BE2C (cell line): ENCODE measurements around the gene MGST2.

Source experiments
- DNase-seq: peaks from one replicate; pipeline ENCODE4 v3.0.0-alpha.2; 2020
- H3K27me3 ChIP-seq: fragments of 250-450 bp; sonication (Bioruptor Pico); 2 replicates; pipeline ENCODE4 v1.5.1; 2020; ENCODE audit warnings: mild to moderate bottlenecking
- H3K36me3 ChIP-seq: fragments of 250-450 bp; sonication (Bioruptor Pico); 2 replicates; pipeline ENCODE4 v1.5.1; 2020; ENCODE audit warnings: mild to moderate bottlenecking
- H3K4me1 ChIP-seq: fragments of 250-450 bp; sonication (Bioruptor Pico); 2 replicates; pipeline ENCODE4 v1.5.1; 2020
- H3K4me3 ChIP-seq: 2 replicates; pipeline ENCODE4 v1.5.1; 2011; ENCODE audit warnings: low read depth, low read length
- H3K9me3 ChIP-seq: fragments of 250-450 bp; sonication (Bioruptor Pico); 2 replicates; pipeline ENCODE4 v1.5.1; 2020
- TF ChIP-seq, protein P1 (sequence below): IDR thresholded peaks from 2 replicates; pipeline ENCODE4 v1.5.1; 2012; ENCODE audit warnings: mild to moderate bottlenecking, low read depth, low read length

Gene MGST2

DNA sequence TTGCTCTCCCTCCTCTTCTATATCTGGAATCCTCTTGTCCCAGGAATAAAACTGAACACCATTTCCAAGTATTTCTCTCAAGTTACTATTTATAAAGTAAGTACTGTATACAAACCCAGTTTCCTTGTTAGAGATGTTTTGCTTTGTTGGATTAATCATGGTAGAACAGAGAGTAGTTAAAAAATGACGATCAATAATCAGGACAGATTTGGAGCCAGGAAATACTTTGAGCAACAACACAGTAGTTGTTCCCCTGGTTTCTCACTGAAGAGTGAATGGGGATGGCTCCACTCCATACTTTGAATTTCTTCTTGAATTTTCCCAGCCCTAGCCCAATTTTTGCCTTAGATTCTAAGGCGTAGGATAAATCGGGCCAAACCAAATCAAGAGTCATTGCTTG, 21.4 kb downstream of the MGST2 start:
- H3K27me3 ChIP-seq = no peaks in the 10 kb centered on the region
- H3K36me3 ChIP-seq = no peaks in the 10 kb centered on the region; the same call in 1 of the 2 replicates
- peaks cover 6% of the 10 kb centered on the region; the same call in 1 of the 2 replicates for H3K4me1 ChIP-seq
- no peak for DNase-seq
- TF ChIP-seq, protein P1, sequence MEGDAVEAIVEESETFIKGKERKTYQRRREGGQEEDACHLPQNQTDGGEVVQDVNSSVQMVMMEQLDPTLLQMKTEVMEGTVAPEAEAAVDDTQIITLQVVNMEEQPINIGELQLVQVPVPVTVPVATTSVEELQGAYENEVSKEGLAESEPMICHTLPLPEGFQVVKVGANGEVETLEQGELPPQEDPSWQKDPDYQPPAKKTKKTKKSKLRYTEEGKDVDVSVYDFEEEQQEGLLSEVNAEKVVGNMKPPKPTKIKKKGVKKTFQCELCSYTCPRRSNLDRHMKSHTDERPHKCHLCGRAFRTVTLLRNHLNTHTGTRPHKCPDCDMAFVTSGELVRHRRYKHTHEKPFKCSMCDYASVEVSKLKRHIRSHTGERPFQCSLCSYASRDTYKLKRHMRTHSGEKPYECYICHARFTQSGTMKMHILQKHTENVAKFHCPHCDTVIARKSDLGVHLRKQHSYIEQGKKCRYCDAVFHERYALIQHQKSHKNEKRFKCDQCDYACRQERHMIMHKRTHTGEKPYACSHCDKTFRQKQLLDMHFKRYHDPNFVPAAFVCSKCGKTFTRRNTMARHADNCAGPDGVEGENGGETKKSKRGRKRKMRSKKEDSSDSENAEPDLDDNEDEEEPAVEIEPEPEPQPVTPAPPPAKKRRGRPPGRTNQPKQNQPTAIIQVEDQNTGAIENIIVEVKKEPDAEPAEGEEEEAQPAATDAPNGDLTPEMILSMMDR = no peak
- H3K4me3 ChIP-seq = no peak overlapping the region
- no peaks in the 10 kb centered on the region for H3K9me3 ChIP-seq

DNA sequence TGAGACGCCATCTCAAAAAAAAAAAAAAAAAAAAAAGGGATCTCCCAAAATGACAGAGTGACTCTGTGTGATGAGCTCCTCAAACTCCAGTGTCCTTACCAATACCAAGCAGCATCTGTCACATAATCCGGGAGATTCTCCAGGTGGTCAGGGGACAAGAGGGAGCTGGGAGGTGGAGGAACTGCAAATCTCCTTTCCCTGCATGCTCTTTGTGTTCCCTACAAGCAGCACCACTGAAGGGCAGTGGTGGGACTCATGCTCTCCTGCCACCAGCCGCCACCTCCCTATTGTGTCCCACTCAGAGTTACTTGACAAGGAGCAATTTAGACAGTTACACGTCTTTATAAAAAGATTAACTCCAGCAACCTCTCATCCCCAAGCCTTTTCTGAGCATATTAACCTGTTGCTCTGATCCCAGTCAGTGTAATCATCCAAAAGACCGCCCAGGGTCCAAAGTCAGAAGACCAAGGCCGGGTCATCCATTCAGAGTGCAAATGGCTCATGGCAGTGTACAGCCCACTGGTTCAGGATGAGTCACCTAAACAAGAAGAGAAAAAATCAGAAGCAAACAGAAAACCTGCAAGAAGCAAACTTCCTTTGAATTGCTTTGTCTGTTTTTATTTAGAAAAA, 23.6 kb downstream of the MGST2 start:
- Histone ChIP-seq H3K9me3 (no peaks in the 10 kb centered on the region), H3K4me1 (peaks cover 9% of the 10 kb centered on the region), H3K36me3 (no peaks in the 10 kb centered on the region; the same call in 1 of the 2 replicates), H3K4me3 (no peak overlapping the region), H3K27me3 (no peaks in the 10 kb centered on the region)
- no peak for DNase-seq
- TF ChIP-seq, protein P1 = no peak

DNA sequence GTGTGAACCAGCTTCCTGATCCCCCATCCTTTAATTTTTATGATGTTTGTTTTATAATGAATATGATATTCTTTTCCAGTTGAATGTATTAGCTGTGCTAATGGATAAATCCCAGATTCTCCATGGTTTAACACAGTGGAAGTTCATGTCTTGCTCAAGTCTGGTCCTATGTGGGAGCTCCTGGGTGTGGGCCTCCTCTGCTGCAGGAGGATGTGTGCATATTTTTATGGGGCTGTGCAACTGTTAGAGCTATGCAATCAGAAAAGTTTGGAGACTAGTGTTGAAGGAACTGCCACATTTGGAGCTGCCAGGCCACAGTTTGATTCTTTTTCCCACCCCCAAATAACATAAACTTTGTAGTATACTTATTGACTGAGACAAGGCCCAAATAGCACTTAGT, 24.8 kb downstream of the MGST2 start:
- Histone ChIP-seq H3K4me3 (no peak overlapping the region), H3K4me1 (peaks cover 5% of the 10 kb centered on the region; the same call in 1 of the 2 replicates), H3K36me3 (no peaks in the 10 kb centered on the region; the same call in 1 of the 2 replicates), H3K9me3 (no peaks in the 10 kb centered on the region), H3K27me3 (no peaks in the 10 kb centered on the region)
- TF ChIP-seq, protein P1 = no peak
- DNase-seq = no peak

DNA sequence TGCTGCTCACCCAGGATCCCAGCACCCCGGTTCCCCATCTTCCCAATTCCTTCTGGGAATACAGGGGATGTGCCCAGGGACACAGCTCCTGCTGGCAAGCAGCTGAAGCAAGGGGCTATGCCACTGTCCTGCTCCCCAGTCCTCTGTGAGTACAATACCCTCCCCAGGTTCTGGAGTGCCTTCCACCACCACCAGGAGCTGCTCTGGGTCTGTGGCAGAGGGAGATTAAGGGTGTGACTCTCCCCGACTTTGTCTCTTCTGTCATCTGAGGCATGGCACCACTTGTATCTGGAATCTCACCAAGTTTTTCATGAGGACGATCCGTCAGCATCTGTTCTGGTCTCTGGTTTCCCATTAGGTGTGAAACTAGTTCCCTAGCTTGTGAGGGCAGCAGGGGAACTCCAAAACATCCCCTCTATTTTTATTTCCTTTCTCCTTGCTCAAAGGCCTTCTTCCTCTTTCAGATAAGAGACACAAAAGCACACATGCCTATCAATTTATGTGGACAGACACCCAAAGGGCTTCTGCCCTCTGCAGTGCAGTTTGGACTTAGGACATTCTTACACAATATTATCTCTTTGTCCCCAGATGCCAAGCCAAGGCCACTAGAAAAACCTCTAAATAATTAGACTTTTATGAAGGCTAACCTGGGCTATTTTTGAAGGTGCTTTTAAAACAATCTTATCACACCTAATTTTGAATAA, 26.8 kb downstream of the MGST2 start:
- DNase-seq = peak; percentile 39
- Histone ChIP-seq H3K36me3 (no peaks in the 10 kb centered on the region; the same call in 1 of the 2 replicates), H3K4me3 (no peak overlapping the region), H3K4me1 (peaks cover 5% of the 10 kb centered on the region; the same call in 1 of the 2 replicates), H3K9me3 (no peaks in the 10 kb centered on the region), H3K27me3 (no peaks in the 10 kb centered on the region)
- TF ChIP-seq, protein P1 = peak; percentile 60

DNA sequence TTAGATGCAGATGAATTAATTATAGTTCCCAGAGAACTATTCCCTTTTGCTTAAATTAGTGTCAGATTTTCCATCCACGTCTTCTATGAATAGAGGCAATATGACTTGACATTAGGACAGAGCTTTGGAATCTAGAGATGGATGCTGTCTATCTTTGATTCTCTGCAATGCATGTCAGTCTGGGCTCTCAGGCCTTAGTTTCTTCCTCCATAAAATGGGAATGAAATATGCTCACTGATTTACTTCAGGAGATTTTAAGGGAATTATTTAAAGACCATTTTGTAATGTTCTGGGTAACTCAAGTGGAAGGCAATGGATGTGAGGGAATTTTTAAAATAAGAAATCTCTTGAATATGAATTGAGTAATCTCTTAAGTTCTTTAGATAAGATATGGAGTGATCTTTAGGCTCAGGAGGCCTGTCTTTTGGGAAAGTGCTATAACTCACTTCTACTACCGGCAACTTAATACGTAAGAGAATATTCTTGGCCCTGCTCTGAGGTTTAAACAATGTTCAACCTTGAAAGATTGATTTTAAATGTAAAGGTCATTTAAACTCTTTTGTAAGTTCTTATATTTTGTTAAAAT, 29.0 kb downstream of the MGST2 start:
- TF ChIP-seq, protein P1 = no peak
- Histone ChIP-seq H3K36me3 (no peaks in the 10 kb centered on the region), H3K4me3 (no peak overlapping the region), H3K27me3 (no peaks in the 10 kb centered on the region), H3K4me1 (peaks cover 5% of the 10 kb centered on the region; the same call in 1 of the 2 replicates), H3K9me3 (no peaks in the 10 kb centered on the region)
- DNase-seq = no peak
